AG04449 (cell line): ENCODE results near the gene OR9G1.

Source experiments
- CTCF ChIA-PET: fragments of 350-600 bp; formaldehyde crosslinking; extraction: SDS; loops from one replicate; lab custom pipeline; 2021; ENCODE audit warnings: antibody characterized with exemption; lab: Yijun Ruan, JAX
- POLR2A ChIA-PET: fragments of 400-600, 350-600 bp; formaldehyde crosslinking; extraction: SDS; loops from one replicate; lab custom pipeline; 2020; ENCODE audit warnings: antibody characterized with exemption, inconsistent platforms; lab: Yijun Ruan, JAX
- DNase-seq: peaks from one replicate; pipeline ENCODE4 v3.0.0-alpha.2; 2010; ENCODE audit warnings: low read depth, low spot score
- H3K4me3 ChIP-seq: 2 replicates; pipeline ENCODE4 v1.5.1; 2011; ENCODE audit warnings: low read depth, mild to moderate bottlenecking, control low read depth, low read length
- TF ChIP-seq, protein P1 (sequence below): IDR thresholded peaks from one replicate; pipeline ENCODE4 v1.5.1; 2011; ENCODE audit warnings: mild to moderate bottlenecking, moderate library complexity, low read length, control low read depth, inconsistent platforms; ENCODE audit not compliant: insufficient read depth; ENCODE audit errors: missing control alignments

The OR9G1 gene

DNA sequence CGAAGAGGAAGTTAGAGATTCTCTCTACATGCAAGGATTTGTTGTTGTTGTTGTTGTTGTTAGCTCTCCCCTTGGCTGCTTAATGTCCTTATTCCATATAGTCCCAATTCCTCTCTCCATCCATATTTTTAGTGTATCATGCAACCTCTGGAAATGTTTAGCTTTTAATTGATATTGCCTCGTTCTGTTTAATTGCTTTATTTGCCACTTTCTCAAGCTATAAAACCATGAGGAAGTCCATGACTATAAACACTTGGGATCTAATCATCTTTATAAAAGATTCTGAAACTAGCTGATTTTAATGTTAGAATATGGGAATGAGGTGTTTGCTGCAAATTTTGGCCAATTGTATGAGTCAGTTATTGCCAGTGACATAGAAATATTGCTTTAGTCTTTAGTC, 5.5 kb upstream of the OR9G1 start:
- no peak for DNase-seq
- TF ChIP-seq, protein P1, sequence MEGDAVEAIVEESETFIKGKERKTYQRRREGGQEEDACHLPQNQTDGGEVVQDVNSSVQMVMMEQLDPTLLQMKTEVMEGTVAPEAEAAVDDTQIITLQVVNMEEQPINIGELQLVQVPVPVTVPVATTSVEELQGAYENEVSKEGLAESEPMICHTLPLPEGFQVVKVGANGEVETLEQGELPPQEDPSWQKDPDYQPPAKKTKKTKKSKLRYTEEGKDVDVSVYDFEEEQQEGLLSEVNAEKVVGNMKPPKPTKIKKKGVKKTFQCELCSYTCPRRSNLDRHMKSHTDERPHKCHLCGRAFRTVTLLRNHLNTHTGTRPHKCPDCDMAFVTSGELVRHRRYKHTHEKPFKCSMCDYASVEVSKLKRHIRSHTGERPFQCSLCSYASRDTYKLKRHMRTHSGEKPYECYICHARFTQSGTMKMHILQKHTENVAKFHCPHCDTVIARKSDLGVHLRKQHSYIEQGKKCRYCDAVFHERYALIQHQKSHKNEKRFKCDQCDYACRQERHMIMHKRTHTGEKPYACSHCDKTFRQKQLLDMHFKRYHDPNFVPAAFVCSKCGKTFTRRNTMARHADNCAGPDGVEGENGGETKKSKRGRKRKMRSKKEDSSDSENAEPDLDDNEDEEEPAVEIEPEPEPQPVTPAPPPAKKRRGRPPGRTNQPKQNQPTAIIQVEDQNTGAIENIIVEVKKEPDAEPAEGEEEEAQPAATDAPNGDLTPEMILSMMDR = no peak
- H3K4me3 ChIP-seq = no peak overlapping the region
- ChIA-PET POLR2A (no interaction called here), CTCF (no interaction called here)

DNA sequence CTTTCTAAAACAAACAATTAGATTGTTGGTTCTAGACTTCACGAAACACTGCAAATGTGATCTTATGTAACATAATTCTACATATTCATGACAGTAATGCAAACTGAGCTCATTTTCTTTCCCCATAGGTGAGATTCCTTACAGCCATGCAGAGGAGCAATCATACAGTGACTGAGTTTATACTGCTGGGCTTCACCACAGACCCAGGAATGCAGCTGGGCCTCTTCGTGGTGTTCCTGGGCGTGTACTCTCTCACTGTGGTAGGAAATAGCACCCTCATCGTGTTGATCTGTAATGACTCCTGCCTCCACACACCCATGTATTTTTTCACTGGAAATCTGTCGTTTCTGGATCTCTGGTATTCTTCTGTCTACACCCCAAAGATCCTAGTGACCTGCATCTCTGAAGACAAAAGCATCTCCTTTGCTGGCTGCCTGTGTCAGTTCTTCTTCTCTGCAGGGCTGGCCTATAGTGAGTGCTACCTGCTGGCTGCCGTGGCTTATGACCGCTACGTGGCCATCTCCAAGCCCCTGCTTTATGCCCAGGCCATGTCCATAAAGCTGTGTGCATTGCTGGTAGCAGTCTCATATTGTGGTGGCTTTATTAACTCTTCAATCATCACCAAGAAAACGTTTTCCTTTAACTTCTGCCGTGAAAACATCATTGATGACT, 1.5 kb downstream of the OR9G1 start:
- DNase-seq = no peak
- TF ChIP-seq, protein P1 = no peak
- POLR2A ChIA-PET = no interaction called here
- CTCF ChIA-PET = no interaction called here
- no peak overlapping the region for H3K4me3 ChIP-seq

DNA sequence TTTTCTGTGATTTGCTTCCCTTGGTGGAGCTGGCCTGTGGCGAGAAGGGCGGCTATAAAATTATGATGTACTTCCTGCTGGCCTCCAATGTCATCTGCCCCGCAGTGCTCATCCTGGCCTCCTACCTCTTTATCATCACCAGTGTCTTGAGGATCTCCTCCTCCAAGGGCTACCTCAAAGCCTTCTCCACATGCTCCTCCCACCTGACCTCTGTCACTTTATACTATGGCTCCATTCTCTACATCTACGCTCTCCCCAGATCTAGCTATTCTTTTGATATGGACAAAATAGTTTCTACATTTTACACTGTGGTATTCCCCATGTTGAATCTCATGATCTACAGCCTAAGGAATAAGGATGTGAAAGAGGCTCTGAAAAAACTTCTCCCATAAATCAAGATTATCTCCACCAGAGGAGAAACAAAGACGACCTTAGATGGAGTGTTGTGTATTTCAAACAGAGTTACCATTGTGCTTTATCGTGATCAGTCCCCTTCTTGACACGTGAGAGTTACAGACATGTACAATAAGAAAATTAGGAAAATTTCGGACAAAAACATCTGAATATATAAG, 2.1 kb downstream of the OR9G1 start:
- CTCF ChIA-PET = no interaction called here
- no peak for DNase-seq
- no peak overlapping the region for H3K4me3 ChIP-seq
- TF ChIP-seq, protein P1 = no peak
- POLR2A ChIA-PET = no interaction called here

DNA sequence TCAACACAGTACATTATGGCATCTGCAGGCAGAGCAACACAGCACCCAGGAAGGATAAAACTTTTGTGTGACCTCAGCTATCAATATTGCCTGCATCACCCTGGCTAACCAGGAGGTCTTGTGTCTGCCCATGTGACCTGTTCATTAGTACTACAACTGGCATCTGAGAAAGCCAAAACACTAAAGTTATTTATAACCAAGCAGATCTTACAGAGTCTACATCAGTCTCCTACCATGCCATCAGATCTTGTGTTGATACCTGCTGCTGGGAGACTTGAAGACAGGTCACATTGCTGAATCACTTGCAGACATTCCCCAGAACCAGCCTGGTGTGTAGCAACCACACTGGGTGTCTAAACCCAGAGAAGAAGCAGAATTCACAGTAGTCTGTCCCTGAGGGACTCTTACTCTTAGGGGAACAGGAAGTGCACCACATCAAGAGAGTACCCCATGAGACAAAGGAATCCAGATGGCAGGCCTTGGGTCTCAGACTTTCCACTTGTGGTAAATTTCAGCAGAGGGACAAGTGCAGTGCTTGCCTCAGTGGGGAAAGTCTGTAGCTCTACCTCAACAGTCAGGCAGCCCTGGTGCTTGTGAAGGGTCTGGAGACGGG, 7.0 kb downstream of the OR9G1 start:
- TF ChIP-seq, protein P1 = no peak
- DNase-seq = no peak
- no peak overlapping the region for H3K4me3 ChIP-seq
- ChIA-PET POLR2A (no interaction called here), CTCF (no interaction called here)

DNA sequence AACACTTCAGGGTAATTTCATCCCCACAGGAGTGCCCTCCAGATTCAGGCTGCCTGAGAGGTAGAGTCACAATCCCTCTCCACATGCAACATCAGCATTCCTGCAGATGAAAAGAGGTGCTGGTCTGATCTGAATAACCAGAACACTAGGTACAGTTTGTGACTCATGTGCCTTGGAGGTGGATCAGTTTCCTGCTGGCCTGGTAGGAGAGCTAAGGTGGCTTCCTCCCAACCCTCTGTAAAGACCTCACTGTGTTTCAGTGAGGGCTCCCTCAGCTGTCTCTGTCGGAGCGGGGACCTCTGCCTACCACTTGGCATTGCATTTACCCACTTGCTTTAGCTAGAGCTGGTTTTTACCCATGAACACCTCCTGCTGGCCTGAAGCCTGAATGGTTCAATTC, 7.6 kb downstream of the OR9G1 start:
- DNase-seq = no peak
- H3K4me3 ChIP-seq = no peak overlapping the region
- ChIA-PET CTCF (no interaction called here), POLR2A (no interaction called here)
- TF ChIP-seq, protein P1 = no peak

DNA sequence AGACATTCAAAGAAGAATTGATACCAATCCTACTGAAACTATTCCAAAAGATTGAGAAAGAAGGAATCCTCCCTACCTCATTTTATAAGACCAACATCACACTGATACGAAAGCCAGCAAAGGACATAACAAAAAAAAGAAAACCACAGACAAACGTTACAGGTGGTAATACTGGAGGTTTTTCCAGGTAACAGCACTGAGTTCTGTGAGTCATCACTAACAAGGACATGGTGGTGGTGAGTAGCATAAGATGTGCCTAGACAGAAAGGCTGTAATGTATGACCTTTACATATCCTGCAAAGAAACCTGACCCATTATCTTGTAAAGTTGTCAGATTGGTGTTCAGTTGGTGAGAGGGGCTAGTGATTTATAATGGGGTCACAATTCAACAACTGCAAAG, 15.3 kb downstream of the OR9G1 start:
- POLR2A ChIA-PET = no interaction called here
- TF ChIP-seq, protein P1 = no peak
- no peak overlapping the region for H3K4me3 ChIP-seq
- CTCF ChIA-PET = no interaction called here
- no peak for DNase-seq
